Activated CD4-positive, alpha-beta memory T cell treated with anti-CD3 and anti-CD28 coated beads, Interleukin-2, amount 10 ng/mL, durations not matched to agents 7 days and 5 days (primary cell): ENCODE measurements around the gene PCSK6. TPM values are rescaled to one million over a fixed set of nuclear protein-coding genes. Genes with fewer than 3 reads are reported as not detected.
"Not testable (repeated sequence)": the region's sequence is repeated elsewhere in the genome, so short reads cannot be mapped to it uniquely, and the experiment has no call there.

Experiments
- CTCF ChIA-PET: fragments of 350-600 bp; sonication (Branson Sonifier 250); formaldehyde crosslinking; loops from one replicate; lab custom pipeline; 2021; ENCODE audit warnings: antibody characterized with exemption, inconsistent platforms; lab: Charles Lee
- POLR2A ChIA-PET: fragments of 350-600 bp; sonication (Branson Sonifier 250); formaldehyde crosslinking; loops from one replicate; lab custom pipeline; 2021; ENCODE audit warnings: antibody characterized with exemption; lab: Charles Lee
- DNase-seq: peaks from one replicate; pipeline ENCODE4 v3.0.0-alpha.2; 2020
- H3K27ac Mint-ChIP-seq: one replicate; pipeline ENCODE4 v1.8.0; 2021; ENCODE audit warnings: mild to moderate bottlenecking, mixed read lengths
- H3K27me3 Mint-ChIP-seq: one replicate; pipeline ENCODE4 v1.8.0; 2021; ENCODE audit warnings: mixed read lengths
- H3K36me3 Mint-ChIP-seq: one replicate; pipeline ENCODE4 v1.8.0; 2021; ENCODE audit warnings: low read depth, mixed read lengths
- H3K4me1 Mint-ChIP-seq: one replicate; pipeline ENCODE4 v1.8.0; 2021; ENCODE audit warnings: mixed read lengths
- H3K4me3 Mint-ChIP-seq: one replicate; pipeline ENCODE4 v1.8.0; 2021; ENCODE audit warnings: mild to moderate bottlenecking, mixed read lengths
- H3K9me3 Mint-ChIP-seq: one replicate; pipeline ENCODE4 v1.8.0; 2021; ENCODE audit warnings: mixed read lengths
- total RNA-seq, 2 experiments: library from RNA; stranded (reverse); gene quantifications; one replicate each; pipeline ENCODE4 v1.2.3, GENCODE V29; 2021

The PCSK6 gene
- total RNA-seq, 2 experiments from 2014 or later: 0.53 to 0.58 TPM

DNA sequence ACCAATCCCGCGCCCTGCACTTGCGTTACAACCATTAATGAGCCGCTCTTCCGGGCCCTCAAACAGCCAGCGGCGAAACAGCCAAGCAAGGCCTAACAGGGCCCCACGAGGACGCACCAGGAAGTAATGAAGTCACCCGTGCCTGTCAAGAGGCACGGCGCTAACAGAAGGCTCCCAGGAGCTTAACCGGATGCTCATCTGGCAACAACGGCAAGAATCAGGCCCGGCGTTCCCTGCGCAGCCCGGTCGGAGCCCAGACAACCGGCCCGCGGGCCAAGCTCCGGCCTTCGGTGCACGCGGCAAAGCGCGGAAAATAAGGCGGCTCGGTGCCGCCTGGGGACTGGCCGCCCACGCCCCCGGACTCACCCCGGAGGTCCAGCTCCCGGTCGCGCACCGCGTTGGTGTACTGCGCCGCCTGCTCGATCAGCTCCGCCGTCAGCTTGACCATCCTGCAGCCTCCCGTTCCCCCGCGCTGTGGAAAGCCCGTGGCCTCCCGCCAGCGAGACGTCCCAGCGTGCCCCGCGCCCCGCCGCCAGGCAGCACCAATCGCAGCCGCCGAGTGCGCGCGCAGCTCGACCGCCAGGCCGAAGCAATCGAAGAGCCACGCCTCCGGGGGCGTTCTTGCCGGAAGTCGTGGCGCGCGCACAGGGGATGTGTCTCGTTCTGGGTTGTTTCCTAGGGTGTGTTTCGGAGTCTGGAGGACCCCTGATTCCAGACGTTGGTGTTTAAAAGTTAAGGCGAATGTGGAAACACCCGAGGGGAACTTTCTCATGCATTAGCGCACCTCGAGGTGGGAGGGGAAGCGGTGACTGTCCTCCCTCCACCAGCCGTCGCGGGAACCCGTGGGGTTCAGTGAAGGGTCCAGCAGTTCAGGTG, 194.5 kb downstream of the PCSK6 start, which contains the start of gene SNRPA1:
SNRPA1 (minus strand) TSS at position 518 of the 876 bp plus-strand sequence; CDS start at position 448, 70 bp downstream.
- H3K27me3 Mint-ChIP-seq: no peaks in the 10 kb centered on the region
- H3K4me3 Mint-ChIP-seq: peak within 1 kb of the TSS; percentile 87
- peaks cover 40% of the 10 kb centered on the region for H3K4me1 Mint-ChIP-seq
- peak within 1 kb of the TSS; percentile 92 for H3K27ac Mint-ChIP-seq
- CTCF ChIA-PET: interaction anchor here (0.9 to 4.7 kb wide), 11 partner anchors 15 to 429 kb away, joined by 3 to 48 read pairs (median 5); partner anchors contain the start of genes CHSY1, TARS3 and TM2D3
- H3K36me3 Mint-ChIP-seq: peaks cover 32% of the 10 kb centered on the region
- DNase-seq: peak; percentile 97
- POLR2A ChIA-PET: interaction anchor here (0.8 to 4.5 kb wide), 34 partner anchors 8 to 699 kb away, joined by 3 to 54 read pairs (median 5); partner anchors contain the start of genes ASB7, LINS1, TARS3 and TM2D3
- no peaks in the 10 kb centered on the region for H3K9me3 Mint-ChIP-seq

DNA sequence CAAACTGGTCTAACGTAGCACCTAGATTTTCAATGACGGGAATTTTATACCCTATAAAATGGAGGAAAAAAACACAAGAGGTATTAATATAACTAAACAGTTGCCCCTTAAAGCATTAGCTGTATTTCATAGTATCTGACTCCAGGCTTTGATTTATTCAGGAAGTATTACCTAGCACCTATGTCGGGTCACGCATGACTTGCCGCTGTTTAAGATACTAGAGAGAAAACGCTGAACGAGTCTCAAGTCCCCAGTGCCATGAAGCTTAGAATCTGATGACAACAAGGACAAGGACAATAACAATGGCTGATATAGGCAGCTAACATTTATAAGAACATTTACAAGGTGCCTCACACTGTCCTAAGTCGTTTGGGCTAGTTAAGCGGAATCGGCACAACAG, 196.4 kb downstream of the PCSK6 start:
- Mint-ChIP-seq H3K27ac (peak overlapping the region; percentile 92), H3K36me3 (peaks cover 46% of the 10 kb centered on the region), H3K27me3 (no peaks in the 10 kb centered on the region), H3K4me1 (peaks cover 51% of the 10 kb centered on the region), H3K4me3 (peak overlapping the region; percentile 87), H3K9me3 (no peaks in the 10 kb centered on the region)
- CTCF ChIA-PET: interaction anchor here (0.8 to 4.7 kb wide), 8 partner anchors 8 to 362 kb away, joined by 4 to 48 read pairs (median 6); no protein-coding TSS in a partner anchor
- POLR2A ChIA-PET: interaction anchor here (0.8 to 4.5 kb wide), 16 partner anchors 9 to 691 kb away, joined by 3 to 54 read pairs (median 10); partner anchors contain the start of genes ASB7, CHSY1, LINS1 and TM2D3
- no peak for DNase-seq

DNA sequence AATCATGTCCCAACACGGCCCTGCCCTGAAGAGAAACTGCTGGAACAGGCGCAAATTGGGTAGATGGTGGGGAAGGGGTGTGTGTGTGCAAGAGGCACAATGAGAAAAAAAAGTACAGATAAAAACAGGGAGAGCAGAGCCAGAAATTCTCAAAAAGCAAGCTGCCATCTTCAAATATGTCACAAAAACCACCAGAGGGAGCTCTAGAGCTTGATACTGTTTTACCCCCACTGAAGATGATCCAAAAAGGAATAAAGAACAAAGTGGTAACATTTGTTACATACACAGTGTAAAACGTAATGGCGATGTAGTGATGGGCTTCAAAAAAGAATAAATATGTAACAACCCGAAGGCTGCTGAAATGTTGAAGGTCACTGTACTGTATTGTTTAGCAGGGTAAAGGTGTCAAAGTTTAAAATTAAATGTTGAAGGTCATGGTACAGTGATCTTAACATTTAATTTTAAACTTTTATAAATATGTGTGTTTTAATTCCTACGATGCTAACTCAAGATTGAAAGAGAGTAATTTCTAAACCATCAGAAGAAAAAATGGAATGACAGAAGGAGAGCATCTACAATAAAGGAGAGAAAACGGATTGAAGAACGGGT, 200.5 kb downstream of the PCSK6 start:
- Mint-ChIP-seq H3K27ac (peak overlapping the region; percentile 16), H3K27me3 (no peaks in the 10 kb centered on the region), H3K4me3 (no peak overlapping the region), H3K4me1 (peaks cover 55% of the 10 kb centered on the region), H3K9me3 (no peaks in the 10 kb centered on the region), H3K36me3 (peaks cover 76% of the 10 kb centered on the region)
- POLR2A ChIA-PET: interaction anchor here (1.1 to 2.6 kb wide), 4 partner anchors 9 to 352 kb away, joined by 4 to 16 read pairs (median 6); no protein-coding TSS in a partner anchor
- DNase-seq: no peak
- CTCF ChIA-PET: interaction anchor here (0.7 to 5.5 kb wide), 24 partner anchors 9 to 435 kb away, joined by 3 to 40 read pairs (median 4); partner anchors contain the start of genes CHSY1, TARS3 and TM2D3

DNA sequence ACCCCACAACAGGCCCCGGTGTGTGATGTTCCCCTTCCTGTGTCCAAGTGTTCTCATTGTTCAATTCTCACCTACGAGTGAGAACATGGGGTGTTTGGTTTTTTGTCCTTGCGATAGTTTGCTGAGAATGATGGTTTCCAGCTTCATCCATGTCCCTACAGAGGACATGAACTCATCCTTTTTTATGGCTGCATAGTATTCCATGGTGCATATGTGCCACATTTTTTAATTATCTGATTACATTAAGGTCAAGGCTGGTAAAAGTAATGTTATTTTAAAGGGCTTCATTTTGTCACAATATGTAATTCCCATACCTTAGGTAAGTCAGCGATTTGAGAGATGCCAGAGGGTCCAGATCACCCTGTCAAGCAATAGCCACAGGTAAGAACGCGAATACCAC, 202.2 kb downstream of the PCSK6 start:
- CTCF ChIA-PET: interaction anchor here (0.6 to 5.5 kb wide), 13 partner anchors 8 to 938 kb away, joined by 3 to 40 read pairs (median 4); partner anchors contain the start of gene TARS3
- not testable (repeated sequence) for DNase-seq, H3K4me3 Mint-ChIP-seq, H3K9me3 Mint-ChIP-seq, H3K27ac Mint-ChIP-seq, H3K27me3 Mint-ChIP-seq
- Mint-ChIP-seq H3K4me1 (peaks cover 44% of the 10 kb centered on the region), H3K36me3 (peaks cover 76% of the 10 kb centered on the region)
- POLR2A ChIA-PET: interaction anchor here (0.7 to 2.6 kb wide), 4 partner anchors 9 to 363 kb away, joined by 3 to 16 read pairs (median 4); no protein-coding TSS in a partner anchor

DNA sequence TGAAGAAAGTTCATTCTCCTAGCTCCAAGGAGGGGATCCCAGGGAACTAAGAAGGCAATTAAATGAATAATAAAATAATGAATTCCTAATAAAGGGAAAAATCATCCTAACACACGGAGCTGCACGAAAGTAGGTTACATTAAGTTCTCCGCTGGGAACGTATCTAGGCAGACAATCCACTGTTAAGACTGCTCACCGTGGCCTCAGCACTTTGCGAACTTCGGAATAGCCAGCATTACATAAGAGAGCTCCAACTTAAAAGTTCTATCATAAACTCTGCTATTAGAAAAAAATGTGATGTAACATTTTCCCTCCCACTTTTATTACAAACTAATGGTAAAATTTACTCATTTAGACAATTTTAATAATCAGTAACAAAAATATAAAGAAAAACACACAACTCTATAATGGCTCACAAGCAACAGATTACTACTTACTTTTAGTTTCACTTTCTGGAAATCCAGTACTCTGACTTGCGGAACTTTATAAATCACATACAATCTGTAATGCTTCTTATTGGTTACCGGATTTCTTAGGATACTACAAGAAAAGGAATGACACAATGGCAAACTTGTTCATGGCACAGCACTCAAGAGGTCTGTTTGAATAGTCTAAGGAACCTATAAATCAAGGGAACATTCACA, 202.9 kb downstream of the PCSK6 start:
- Mint-ChIP-seq H3K27me3 (no peaks in the 10 kb centered on the region), H3K27ac (peak overlapping the region; percentile 19), H3K36me3 (peaks cover 78% of the 10 kb centered on the region), H3K9me3 (no peaks in the 10 kb centered on the region), H3K4me1 (peaks cover 37% of the 10 kb centered on the region), H3K4me3 (no peak overlapping the region)
- POLR2A ChIA-PET: interaction anchor here (0.6 to 5.8 kb wide), 2 partner anchors 7 to 425 kb away, joined by 3 to 54 read pairs; partner anchors contain the start of gene SNRPA1
- DNase-seq: no peak
- CTCF ChIA-PET: interaction anchor here (1.2 to 5.5 kb wide), 2 partner anchors 12 to 355 kb away, joined by 7 to 40 read pairs; no protein-coding TSS in a partner anchor

DNA sequence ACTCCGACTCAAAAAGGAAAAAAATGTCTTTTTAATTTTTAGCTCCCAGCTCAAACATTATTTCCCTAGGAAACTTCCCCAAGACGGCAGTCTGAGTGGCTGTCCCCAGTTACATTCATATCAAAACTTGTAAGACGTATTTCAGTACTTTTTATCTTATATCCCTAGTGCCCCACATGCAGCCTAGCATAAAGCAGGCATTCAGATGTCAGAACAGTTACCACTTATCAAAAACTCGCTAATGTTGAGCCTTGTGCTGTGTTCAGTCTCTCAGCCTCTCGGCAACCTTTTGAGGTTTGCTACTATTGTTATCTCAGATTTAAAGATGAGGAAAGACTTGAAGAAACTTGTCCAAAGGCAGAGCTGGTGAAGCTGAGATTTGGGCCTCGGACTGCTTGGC, 205.6 kb downstream of the PCSK6 start:
- Mint-ChIP-seq H3K4me3 (no peak overlapping the region), H3K27ac (no peak overlapping the region), H3K9me3 (no peaks in the 10 kb centered on the region), H3K36me3 (peaks cover 76% of the 10 kb centered on the region), H3K27me3 (no peaks in the 10 kb centered on the region), H3K4me1 (peaks cover 21% of the 10 kb centered on the region)
- DNase-seq: no peak
- CTCF ChIA-PET: interaction anchor here (2.0 to 2.5 kb wide), 2 partner anchors 10 to 37 kb away, joined by 6 to 8 read pairs; no protein-coding TSS in a partner anchor
- POLR2A ChIA-PET: interaction anchor here (1.0 to 5.8 kb wide), 3 partner anchors 10 to 37 kb away, joined by 3 to 54 read pairs (median 3); partner anchors contain the start of gene SNRPA1

DNA sequence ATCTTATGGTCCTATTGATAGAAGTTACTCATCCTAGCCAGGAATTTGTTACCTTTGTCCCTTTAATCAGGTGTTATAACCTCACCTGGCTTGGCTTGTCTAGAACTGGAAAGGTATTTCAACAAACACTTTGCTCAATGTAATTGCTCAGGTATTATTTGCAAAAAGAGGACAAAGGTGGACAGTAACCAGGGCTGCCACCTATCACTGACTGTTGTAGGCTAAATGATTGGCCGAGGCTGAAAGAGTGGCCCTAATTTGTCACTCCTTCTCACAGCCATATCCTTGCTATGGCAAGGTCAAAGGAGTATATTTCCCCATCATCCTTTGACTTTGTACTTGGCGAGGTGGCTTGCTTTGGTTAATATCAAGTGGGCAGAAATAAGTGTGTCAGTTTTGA, 209.5 kb downstream of the PCSK6 start:
- Mint-ChIP-seq H3K27me3 (no peaks in the 10 kb centered on the region), H3K4me3 (no peak overlapping the region), H3K9me3 (no peaks in the 10 kb centered on the region), H3K36me3 (peaks cover 57% of the 10 kb centered on the region), H3K4me1 (peaks cover 24% of the 10 kb centered on the region), H3K27ac (no peak overlapping the region)
- ChIA-PET POLR2A (interaction anchor here (1.4 to 1.7 kb wide), 2 partner anchors 9 to 14 kb away, joined by 6 to 8 read pairs; partner anchors contain the start of gene SNRPA1), CTCF (interaction anchor here (1.0 to 3.2 kb wide), 2 partner anchors 9 to 14 kb away, joined by 3 to 22 read pairs; no protein-coding TSS in a partner anchor)
- no peak for DNase-seq

DNA sequence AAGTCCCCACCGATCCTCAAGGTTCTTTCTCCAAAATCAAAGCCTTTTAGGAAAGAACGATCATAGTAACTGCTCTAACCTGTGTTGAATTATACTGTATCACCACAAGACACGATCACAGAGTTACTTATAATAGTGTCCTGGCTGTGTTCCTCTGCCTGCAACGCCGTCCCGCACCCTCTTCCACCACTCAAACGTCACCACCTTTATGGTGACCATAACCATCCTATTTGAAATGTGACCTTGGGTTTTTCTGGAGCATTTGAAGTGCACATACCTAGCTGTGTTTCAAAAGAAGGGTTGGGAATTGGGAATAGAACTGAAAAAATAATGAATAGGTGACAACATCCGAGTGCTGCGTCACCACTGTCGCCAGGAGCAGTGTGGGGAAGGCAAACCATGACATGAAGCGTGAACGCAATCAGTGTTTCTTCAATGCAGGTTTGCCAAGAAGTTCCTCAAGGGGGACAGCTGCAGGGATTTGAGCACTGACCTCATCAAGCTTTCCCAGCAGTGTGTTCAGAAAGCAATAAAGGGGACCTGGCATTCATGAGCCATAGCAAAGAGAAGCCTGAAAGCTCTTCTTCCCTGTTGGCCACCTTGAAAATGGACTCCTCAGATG, 211.5 kb downstream of the PCSK6 start:
- peaks cover 62% of the 10 kb centered on the region for H3K36me3 Mint-ChIP-seq

DNA sequence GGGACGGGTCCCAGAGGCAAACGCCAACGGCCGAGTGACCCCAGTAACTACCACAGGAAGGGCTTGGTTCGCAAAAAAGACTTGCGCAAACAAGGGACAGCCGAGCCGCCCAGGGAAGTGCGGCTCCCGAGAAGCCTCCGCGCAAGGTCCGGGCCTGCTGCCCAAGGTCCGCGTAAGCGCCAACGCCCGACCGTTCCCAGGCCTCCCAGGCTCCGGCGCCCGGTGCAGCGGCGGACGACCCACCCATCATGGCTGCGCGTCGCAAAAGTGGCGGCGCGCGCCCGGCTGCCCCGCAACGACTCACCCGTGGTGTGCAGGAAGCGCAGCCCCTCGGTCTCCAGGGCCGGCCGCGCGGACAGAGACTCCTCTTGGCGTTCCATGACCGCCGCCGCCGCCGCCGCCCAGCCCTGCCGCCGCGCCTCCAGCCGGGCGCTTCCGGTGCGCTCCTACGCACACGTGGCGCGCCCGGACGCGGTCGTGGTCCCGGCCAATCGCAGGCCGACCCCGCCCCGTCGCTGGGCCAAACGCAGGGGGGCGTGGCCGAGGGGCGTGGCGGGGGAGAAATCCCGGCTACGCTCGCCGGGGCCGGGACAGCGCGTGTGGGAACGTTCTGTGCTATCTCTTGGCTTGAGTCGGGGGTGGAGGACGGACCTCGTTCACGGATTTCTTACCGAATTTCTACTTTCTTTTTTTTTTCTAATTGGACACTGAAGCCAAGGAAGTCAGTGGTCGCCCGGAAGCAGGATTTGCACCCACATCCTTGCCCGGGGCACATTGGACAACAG, 212.3 kb downstream of the PCSK6 start, which contains the start of gene SELENOS:
SELENOS (minus strand) TSS at position 448 of the 785 bp plus-strand sequence; CDS start at position 380, 68 bp downstream.
- ChIA-PET CTCF (interaction anchor here (1.1 to 4.6 kb wide), 7 partner anchors 11 to 365 kb away, joined by 3 to 40 read pairs (median 4); no protein-coding TSS in a partner anchor), POLR2A (interaction anchor here (1.1 to 3.8 kb wide), 6 partner anchors 11 to 22 kb away, joined by 4 to 43 read pairs (median 6); partner anchors contain the start of gene SNRPA1)
- H3K9me3 Mint-ChIP-seq: no peaks in the 10 kb centered on the region
- peaks cover 62% of the 10 kb centered on the region for H3K36me3 Mint-ChIP-seq
- peaks cover 36% of the 10 kb centered on the region for H3K4me1 Mint-ChIP-seq
- peak; percentile 91 for DNase-seq
- peak within 1 kb of the TSS; percentile 96 for H3K4me3 Mint-ChIP-seq
- peak within 1 kb of the TSS; percentile 86 for H3K27ac Mint-ChIP-seq
- no peaks in the 10 kb centered on the region for H3K27me3 Mint-ChIP-seq

More for the DNA sequence above, 211.5 kb downstream of the PCSK6 start:
- POLR2A ChIA-PET: interaction anchor here (1.0 to 1.5 kb wide), 5 partner anchors 10 to 35 kb away, joined by 3 to 10 read pairs (median 4); partner anchors contain the start of gene SNRPA1
- Mint-ChIP-seq H3K27ac (peak overlapping the region; percentile 52), H3K4me1 (peaks cover 36% of the 10 kb centered on the region), H3K4me3 (peak overlapping the region; percentile 77), H3K27me3 (no peaks in the 10 kb centered on the region), H3K9me3 (no peaks in the 10 kb centered on the region)
- DNase-seq: no peak
- CTCF ChIA-PET: interaction anchor here (1.0 to 3.2 kb wide), 3 partner anchors 11 to 364 kb away, joined by 3 to 22 read pairs (median 3); no protein-coding TSS in a partner anchor

DNA sequence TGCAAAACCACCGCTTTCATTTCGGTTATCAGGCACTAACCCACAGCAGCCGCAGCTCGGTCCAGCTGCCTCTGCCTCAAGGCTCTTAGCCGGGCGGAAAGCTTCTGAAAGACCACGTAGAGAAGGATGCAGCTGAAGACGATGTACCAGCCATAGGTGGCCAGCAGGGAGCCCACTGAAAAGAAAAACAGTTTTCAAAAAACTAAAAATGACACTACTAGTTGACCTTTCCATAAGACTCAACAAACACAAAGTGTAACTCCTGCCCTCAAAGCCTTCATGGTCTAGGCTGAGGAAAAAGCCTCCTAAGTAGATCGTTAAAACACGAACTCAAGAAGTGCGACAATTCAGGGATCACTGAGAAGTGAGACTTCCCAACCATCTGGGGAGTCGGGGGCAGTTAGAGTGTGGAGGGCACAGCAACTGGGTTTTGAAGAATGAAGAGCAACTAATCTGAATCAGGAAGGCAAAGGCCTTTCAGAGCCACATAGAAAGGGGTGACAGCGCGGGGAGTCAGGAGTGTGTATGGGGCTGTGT, 212.9 kb downstream of the PCSK6 start:
- Mint-ChIP-seq H3K36me3 (peaks cover 61% of the 10 kb centered on the region), H3K27ac (peak overlapping the region; percentile 86), H3K4me1 (peaks cover 36% of the 10 kb centered on the region), H3K9me3 (no peaks in the 10 kb centered on the region), H3K27me3 (no peaks in the 10 kb centered on the region), H3K4me3 (peak overlapping the region; percentile 96)
- DNase-seq: peak; percentile 50
- ChIA-PET POLR2A (interaction anchor here (0.6 to 3.8 kb wide), 5 partner anchors 11 to 32 kb away, joined by 3 to 43 read pairs (median 4); partner anchors contain the start of gene SNRPA1), CTCF (interaction anchor here (0.7 to 4.6 kb wide), 8 partner anchors 12 to 373 kb away, joined by 3 to 40 read pairs (median 4); no protein-coding TSS in a partner anchor)
